PC-9 (cell line): ENCODE data around the gene CIZ1. TPM values are rescaled to one million over a fixed set of nuclear protein-coding genes. Genes with fewer than 3 reads are reported as not detected.
"Not testable (repeated sequence)": the region's sequence is repeated elsewhere in the genome, so short reads cannot be mapped to it uniquely, and the experiment has no call there.

Experiments
- BruUV-seq: library from RNA; stranded (reverse); fragments of 400-500 nt; replicated peaks from 2 replicates; lab custom pipeline; 2021; lab: Mats Ljungman, UMichigan
- CTCF ChIA-PET: fragments of 300-600 bp; sonication (Branson Sonifier 250); formaldehyde crosslinking; loops from one replicate; lab custom pipeline; 2022; ENCODE audit warnings: antibody characterized with exemption; lab: Charles Lee
- POLR2A ChIA-PET: fragments of 300-600 bp; sonication (Branson Sonifier 250); formaldehyde crosslinking; loops from one replicate; lab custom pipeline; 2022; ENCODE audit warnings: antibody characterized with exemption; ENCODE audit not compliant: unreplicated experiment; lab: Charles Lee
- DNase-seq, 2 experiments: peaks; one replicate each; pipeline versions ENCODE4 v3.0.0 to v3.0.0-alpha.2; 2015 to 2022; ENCODE audit warnings: mixed read lengths in 1 of 2
- H2AFZ ChIP-seq: fragments of 200-600 bp; sonication (generic); 2 replicates; pipeline ENCODE4 v1.8.1; 2017; ENCODE audit warnings: antibody characterized with exemption
- H3F3A ChIP-seq: fragments of 200-600 bp; sonication (generic); 2 replicates; pipeline ENCODE4 v1.8.1; 2017; ENCODE audit warnings: antibody characterized with exemption, mild to moderate bottlenecking, low read depth; ENCODE audit not compliant: insufficient read depth
- H3K27ac ChIP-seq: fragments of 200-600 bp; sonication (generic); 2 replicates; pipeline ENCODE4 v1.6.1; 2016; ENCODE audit warnings: mixed run types
- H3K27me3 ChIP-seq: fragments of 200-600 bp; sonication (generic); 2 replicates; pipeline ENCODE4 v1.6.1; 2016; ENCODE audit warnings: low read depth, mixed run types; ENCODE audit not compliant: insufficient read depth
- H3K36me3 ChIP-seq: fragments of 200-600 bp; sonication (generic); 2 replicates; pipeline ENCODE4 v1.6.1; 2016; ENCODE audit warnings: low read depth, mixed run types
- H3K4me1 ChIP-seq: fragments of 200-600 bp; sonication (generic); replicated peaks from 2 replicates; pipeline ENCODE4 v1.6.1; 2016; ENCODE audit warnings: mixed run types; ENCODE audit not compliant: insufficient read depth
- H3K4me2 ChIP-seq: fragments of 200-600 bp; sonication (generic); 2 replicates; pipeline ENCODE4 v1.6.1; 2017; ENCODE audit warnings: mixed run types
- H3K4me3 ChIP-seq: fragments of 200-600 bp; sonication (generic); 2 replicates; pipeline ENCODE4 v1.6.1; 2016; ENCODE audit warnings: mixed run types
- H3K79me2 ChIP-seq: fragments of 200-600 bp; sonication (generic); 2 replicates; pipeline ENCODE4 v1.6.1; 2017; ENCODE audit warnings: low read depth, mixed run types
- H3K9me2 ChIP-seq: fragments of 200-600 bp; sonication (generic); 2 replicates; pipeline ENCODE4 v1.8.1; 2017; ENCODE audit warnings: mild to moderate bottlenecking; ENCODE audit not compliant: insufficient read depth
- H3K9me3 ChIP-seq: fragments of 200-600 bp; sonication (generic); 2 replicates; pipeline ENCODE4 v1.8.1; 2016; ENCODE audit warnings: low read depth; ENCODE audit not compliant: insufficient read depth
- H4K20me1 ChIP-seq: fragments of 200-600 bp; sonication (generic); 2 replicates; pipeline ENCODE4 v1.8.1; 2017; ENCODE audit not compliant: insufficient read depth
- CTCF ChIP-seq: fragments of 200-600 bp; sonication (generic); conservative IDR thresholded peaks from 2 replicates; pipeline ENCODE4 v1.6.1; 2017; ENCODE audit warnings: mixed run types, antibody characterized with exemption, mild to moderate bottlenecking, moderate library complexity
- EZH2 ChIP-seq: fragments of 200-600 bp; sonication (generic); IDR thresholded peaks from 2 replicates; pipeline ENCODE4 v1.8.0; 2017; ENCODE audit warnings: antibody characterized with exemption, low read depth
- intact Hi-C: fragments of 100-400 bp; cut with micrococcal nuclease; formaldehyde crosslinking; loops from one replicate; pipeline ENCODE4 v1.10.0; 2022; ENCODE audit not compliant: unreplicated experiment
- total RNA-seq: library from RNA; stranded (reverse); gene quantifications from 2 replicates; pipeline ENCODE4 v1.2.3, GENCODE V29; 2021

Gene CIZ1
- total RNA-seq, 1 experiment from 2014 or later, result 213 TPM

GRCh38 chr9:128138001-128138400 lies 53.4 kb downstream of the CIZ1 start:
- H3K4me2 ChIP-seq, result peak overlapping the region; percentile 33
- CTCF ChIA-PET, result interaction anchor here (0.8 kb wide), 1 partner anchor 10 kb away, joined by 3 read pairs; no protein-coding TSS in a partner anchor

GRCh38 chr9:128136816-128137793 lies 54.3 kb downstream of the CIZ1 start:
- peak overlapping the region; percentile 33 for H3K4me2 ChIP-seq
- no peaks in the 10 kb centered on the region for H3K79me2 ChIP-seq
- ChIA-PET CTCF (interaction anchor here (0.6 to 1.5 kb wide), 8 partner anchors 9 to 256 kb away, joined by 3 to 10 read pairs (median 4); no protein-coding TSS in a partner anchor), POLR2A (interaction anchor here (0.6 to 1.4 kb wide), 3 partner anchors 9 to 172 kb away, joined by 3 to 7 read pairs (median 4); partner anchors contain the start of gene BBLN)
- no peaks in the 10 kb centered on the region for H3K27me3 ChIP-seq
- H3K9me2 ChIP-seq, result no peaks in the 10 kb centered on the region
- intact Hi-C loops, result loop anchor here (1.0 kb wide), 1 partner anchor 12 kb away; the partner anchor contains the start of gene LCN2
- peak overlapping the region; percentile 39 for H3K27ac ChIP-seq
- peaks cover 12% of the 10 kb centered on the region for H3F3A ChIP-seq
- H4K20me1 ChIP-seq, result no peaks in the 10 kb centered on the region
- no peak overlapping the region for H3K4me3 ChIP-seq
- TF ChIP-seq CTCF, result no peak
- no peak for TF ChIP-seq EZH2
- no peaks in the 10 kb centered on the region for H3K9me3 ChIP-seq
- no peak overlapping the region for H2AFZ ChIP-seq
- peak; percentile 74 to 89 for DNase-seq
- H3K36me3 ChIP-seq, result no peaks in the 10 kb centered on the region
- TSS peak; percentile 84 for BruUV-seq
- peaks cover 25% of the 10 kb centered on the region for H3K4me1 ChIP-seq

More at GRCh38 chr9:128138001-128138400, 53.4 kb downstream of the CIZ1 start:
- Histone ChIP-seq H3F3A (peaks cover 21% of the 10 kb centered on the region), H3K9me2 (no peaks in the 10 kb centered on the region), H3K4me1 (peaks cover 34% of the 10 kb centered on the region), H4K20me1 (no peaks in the 10 kb centered on the region), H3K9me3 (no peaks in the 10 kb centered on the region), H3K27me3 (no peaks in the 10 kb centered on the region), H3K79me2 (no peaks in the 10 kb centered on the region), H3K4me3 (no peak overlapping the region), H3K36me3 (no peaks in the 10 kb centered on the region), H2AFZ (no peak overlapping the region), H3K27ac (peak overlapping the region; percentile 39; the same call in 1 of the 2 replicates)
- no peak for TF ChIP-seq CTCF
- no peak for TF ChIP-seq EZH2
- no TSS peak for BruUV-seq
- POLR2A ChIA-PET, result interaction anchor here (0.6 kb wide), 1 partner anchor 171 kb away, joined by 3 read pairs; no protein-coding TSS in a partner anchor
- intact Hi-C loops, result no loop called here
- no peak for DNase-seq

GRCh38 chr9:128135561-128135960 lies 55.8 kb downstream of the CIZ1 start:
- H3K9me3 ChIP-seq, H3K36me3 ChIP-seq, H3K27ac ChIP-seq, H4K20me1 ChIP-seq, H3K4me2 ChIP-seq, BruUV-seq, H3K9me2 ChIP-seq, DNase-seq, intact Hi-C loops, H3K27me3 ChIP-seq, H3K4me3 ChIP-seq, H3F3A ChIP-seq, CTCF ChIA-PET, POLR2A ChIA-PET, H3K79me2 ChIP-seq, H2AFZ ChIP-seq: not testable (repeated sequence)
- H3K4me1 ChIP-seq, result peaks cover 18% of the 10 kb centered on the region

- H3K4me3 ChIP-seq, POLR2A ChIA-PET, H3K9me2 ChIP-seq, H4K20me1 ChIP-seq, CTCF ChIA-PET, H3F3A ChIP-seq, H3K36me3 ChIP-seq, BruUV-seq, H3K27ac ChIP-seq, H2AFZ ChIP-seq, H3K27me3 ChIP-seq, DNase-seq, H3K4me2 ChIP-seq, H3K9me3 ChIP-seq, intact Hi-C loops: not testable (repeated sequence)
- Histone ChIP-seq H3K4me1 (peaks cover 17% of the 10 kb centered on the region), H3K79me2 (peaks cover 13% of the 10 kb centered on the region)
These were observed 59.2 kb downstream of the CIZ1 start for GRCh38 chr9:128132139-128132538.

GRCh38 chr9:128131346-128131745 lies 60.0 kb downstream of the CIZ1 start:
- H3K27ac ChIP-seq, H3K9me2 ChIP-seq, CTCF ChIA-PET, H3K9me3 ChIP-seq, H3K4me3 ChIP-seq, H2AFZ ChIP-seq, DNase-seq, BruUV-seq, H4K20me1 ChIP-seq, H3K27me3 ChIP-seq, intact Hi-C loops, POLR2A ChIA-PET, H3K36me3 ChIP-seq, H3K4me2 ChIP-seq: not testable (repeated sequence)
- H3K79me2 ChIP-seq, result peaks cover 21% of the 10 kb centered on the region
- H3K4me1 ChIP-seq, result peaks cover 14% of the 10 kb centered on the region
- H3F3A ChIP-seq, result peaks cover 13% of the 10 kb centered on the region; the same call in 1 of the 2 replicates
